Measurements from ENCODE around the gene ROM1.
"Not testable (repeated sequence)": the region's sequence is repeated elsewhere in the genome, so short reads cannot be mapped to it uniquely, and the experiment has no call there.

ROM1 gene, protein sequence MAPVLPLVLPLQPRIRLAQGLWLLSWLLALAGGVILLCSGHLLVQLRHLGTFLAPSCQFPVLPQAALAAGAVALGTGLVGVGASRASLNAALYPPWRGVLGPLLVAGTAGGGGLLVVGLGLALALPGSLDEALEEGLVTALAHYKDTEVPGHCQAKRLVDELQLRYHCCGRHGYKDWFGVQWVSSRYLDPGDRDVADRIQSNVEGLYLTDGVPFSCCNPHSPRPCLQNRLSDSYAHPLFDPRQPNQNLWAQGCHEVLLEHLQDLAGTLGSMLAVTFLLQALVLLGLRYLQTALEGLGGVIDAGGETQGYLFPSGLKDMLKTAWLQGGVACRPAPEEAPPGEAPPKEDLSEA

DNA sequence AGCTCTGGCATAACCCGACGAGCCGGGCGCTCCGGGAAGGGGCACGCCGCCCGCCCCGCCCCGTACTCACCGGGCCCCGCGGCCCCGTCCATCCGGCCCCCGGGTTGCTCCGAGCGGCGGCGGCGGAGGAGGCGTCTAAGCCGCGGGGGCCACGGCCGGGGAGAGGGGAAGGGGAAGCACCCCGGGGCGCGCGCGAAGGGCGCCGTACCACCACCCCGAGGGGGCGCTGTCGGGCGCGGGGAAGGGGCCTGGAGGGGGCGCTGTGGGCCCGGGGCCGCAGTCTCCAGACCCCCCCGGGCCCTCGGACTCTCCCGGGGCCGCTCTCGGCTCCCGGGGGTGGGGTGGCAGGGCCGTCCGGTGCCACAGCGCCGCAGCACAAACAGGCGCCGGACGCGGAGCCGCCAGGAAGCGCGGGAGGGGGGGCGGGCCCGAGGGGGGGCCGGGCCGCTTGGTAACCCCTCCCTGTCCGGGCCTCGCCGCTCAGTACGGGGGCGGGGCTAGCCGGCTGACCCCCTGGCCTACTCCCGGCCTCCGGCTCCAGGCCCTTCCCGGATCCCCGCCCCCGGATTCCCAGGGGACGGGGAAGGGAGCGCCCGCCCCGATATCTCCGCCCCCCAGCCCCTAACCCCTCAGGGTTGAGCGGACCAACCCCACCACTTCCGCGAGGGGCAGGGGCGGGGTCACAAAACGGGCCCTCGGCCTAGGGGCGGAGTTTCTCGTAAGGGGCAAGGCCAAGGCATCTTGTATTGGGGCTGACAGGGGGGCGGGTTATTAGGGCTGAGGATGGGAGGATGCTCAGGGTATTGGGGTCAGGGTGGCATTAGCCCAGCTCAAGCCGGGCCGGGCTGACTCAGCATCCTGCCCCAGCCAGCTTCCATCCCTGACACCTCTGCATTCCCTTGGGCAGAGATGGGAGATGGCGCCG lies at the start of gene ROM1, which contains the start of gene EML3:
Gene ROM1, plus strand, starts transcription at position 892 of the 925 bp plus-strand sequence. Its CDS starts 25 bp downstream, at position 917.
Gene EML3, minus strand, starts transcription at position 410 of the 925 bp plus-strand sequence. Its CDS starts 318 bp downstream, at position 92.
- Histone ChIP-seq H3K36me3 (peaks cover 22% of the 10 kb centered on the region), H3K27ac (peak within 1 kb of the TSS; percentile 95), H3K4me3 (ENCODE audit: low read depth in 1 of 2, low read length in 1 of 2) (peak within 1 kb of the TSS; percentile 79 to 91), H3K4me1 (ENCODE audit: control insufficient read depth in 1 of 2, insufficient read depth in 1 of 2, low read depth in 1 of 2, low read length in 1 of 2) (peaks cover 34 to 36% of the 10 kb centered on the region in 2 experiments), H3K9me3 (no peaks in the 10 kb centered on the region), H3K27me3 (no peaks in the 10 kb centered on the region)
- TF ChIP-seq, protein P1, sequence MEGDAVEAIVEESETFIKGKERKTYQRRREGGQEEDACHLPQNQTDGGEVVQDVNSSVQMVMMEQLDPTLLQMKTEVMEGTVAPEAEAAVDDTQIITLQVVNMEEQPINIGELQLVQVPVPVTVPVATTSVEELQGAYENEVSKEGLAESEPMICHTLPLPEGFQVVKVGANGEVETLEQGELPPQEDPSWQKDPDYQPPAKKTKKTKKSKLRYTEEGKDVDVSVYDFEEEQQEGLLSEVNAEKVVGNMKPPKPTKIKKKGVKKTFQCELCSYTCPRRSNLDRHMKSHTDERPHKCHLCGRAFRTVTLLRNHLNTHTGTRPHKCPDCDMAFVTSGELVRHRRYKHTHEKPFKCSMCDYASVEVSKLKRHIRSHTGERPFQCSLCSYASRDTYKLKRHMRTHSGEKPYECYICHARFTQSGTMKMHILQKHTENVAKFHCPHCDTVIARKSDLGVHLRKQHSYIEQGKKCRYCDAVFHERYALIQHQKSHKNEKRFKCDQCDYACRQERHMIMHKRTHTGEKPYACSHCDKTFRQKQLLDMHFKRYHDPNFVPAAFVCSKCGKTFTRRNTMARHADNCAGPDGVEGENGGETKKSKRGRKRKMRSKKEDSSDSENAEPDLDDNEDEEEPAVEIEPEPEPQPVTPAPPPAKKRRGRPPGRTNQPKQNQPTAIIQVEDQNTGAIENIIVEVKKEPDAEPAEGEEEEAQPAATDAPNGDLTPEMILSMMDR (IDR thresholded peaks at IDR 0.05): peak; percentile 98

DNA sequence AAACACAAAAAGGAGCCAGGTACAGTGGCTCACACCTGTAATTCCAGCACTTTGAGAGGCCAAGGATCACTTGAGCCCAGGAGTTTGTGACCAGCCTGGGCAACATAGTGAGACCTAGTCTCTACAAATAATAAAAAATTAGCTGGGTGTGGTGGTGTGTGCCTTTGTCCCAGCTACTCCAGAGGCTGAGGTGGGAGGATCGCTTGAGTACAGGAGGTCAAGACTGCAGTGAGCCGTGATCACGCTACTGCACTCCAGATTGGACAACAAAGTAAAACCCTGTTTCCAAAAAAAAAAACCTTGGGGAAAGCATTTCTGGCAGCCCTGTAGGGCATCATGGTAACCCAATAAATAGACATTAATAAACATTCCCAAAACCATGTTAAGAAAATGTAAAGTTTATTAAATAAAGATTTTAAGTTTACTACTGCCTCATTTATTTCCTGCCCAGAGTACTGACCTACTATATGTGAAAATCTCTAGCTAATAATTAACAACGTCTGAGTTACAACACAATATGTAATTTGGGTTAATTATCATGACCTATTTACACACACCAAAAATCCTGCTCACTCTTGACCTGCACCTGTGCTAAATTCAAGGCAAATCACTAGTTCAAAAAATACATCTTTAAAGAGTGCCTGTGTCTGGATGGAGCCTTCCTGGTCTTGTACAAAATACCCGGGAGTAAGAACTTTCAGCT lies 47.8 kb upstream of the ROM1 start:
- Histone ChIP-seq H3K9me3 (no peaks in the 10 kb centered on the region), H3K4me3 (ENCODE audit: low read depth in 1 of 2, low read length in 1 of 2) (no peak overlapping the region), H3K4me1 (ENCODE audit: control insufficient read depth in 1 of 2, insufficient read depth in 1 of 2, low read depth in 1 of 2, low read length in 1 of 2) (no peaks in the 10 kb centered on the region), H3K27me3 (no peaks in the 10 kb centered on the region), H3K36me3 (peaks cover 82% of the 10 kb centered on the region), H3K27ac (no peak overlapping the region)
- TF ChIP-seq, protein P1 (IDR thresholded peaks at IDR 0.05): no peak

DNA sequence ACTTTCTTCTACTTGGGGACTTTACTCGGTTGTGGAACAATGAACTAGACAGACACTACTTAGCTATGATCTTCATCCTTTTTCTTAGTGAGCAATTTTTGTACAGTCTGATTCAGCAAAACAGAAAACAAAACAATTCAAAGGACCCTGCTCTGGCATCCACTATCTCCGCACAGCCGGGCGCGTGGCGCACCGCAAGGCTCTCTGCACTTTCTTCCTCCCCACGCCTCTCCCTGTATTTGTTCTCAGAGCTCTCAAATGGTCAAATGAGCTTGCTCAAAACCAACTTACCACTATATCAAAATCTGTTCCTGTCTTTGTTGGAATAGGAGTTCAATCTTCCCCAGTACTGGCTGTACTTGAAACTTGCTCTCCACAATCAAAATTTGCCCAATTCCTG lies 46.8 kb upstream of the ROM1 start:
- Histone ChIP-seq H3K27me3 (no peaks in the 10 kb centered on the region), H3K9me3 (no peaks in the 10 kb centered on the region), H3K4me3 (ENCODE audit: low read depth in 1 of 2, low read length in 1 of 2) (no peak overlapping the region), H3K36me3 (peaks cover 82% of the 10 kb centered on the region), H3K27ac (no peak overlapping the region), H3K4me1 (ENCODE audit: control insufficient read depth in 1 of 2, insufficient read depth in 1 of 2, low read depth in 1 of 2, low read length in 1 of 2) (no peaks in the 10 kb centered on the region)
- TF ChIP-seq, protein P1 (IDR thresholded peaks at IDR 0.05): no peak

DNA sequence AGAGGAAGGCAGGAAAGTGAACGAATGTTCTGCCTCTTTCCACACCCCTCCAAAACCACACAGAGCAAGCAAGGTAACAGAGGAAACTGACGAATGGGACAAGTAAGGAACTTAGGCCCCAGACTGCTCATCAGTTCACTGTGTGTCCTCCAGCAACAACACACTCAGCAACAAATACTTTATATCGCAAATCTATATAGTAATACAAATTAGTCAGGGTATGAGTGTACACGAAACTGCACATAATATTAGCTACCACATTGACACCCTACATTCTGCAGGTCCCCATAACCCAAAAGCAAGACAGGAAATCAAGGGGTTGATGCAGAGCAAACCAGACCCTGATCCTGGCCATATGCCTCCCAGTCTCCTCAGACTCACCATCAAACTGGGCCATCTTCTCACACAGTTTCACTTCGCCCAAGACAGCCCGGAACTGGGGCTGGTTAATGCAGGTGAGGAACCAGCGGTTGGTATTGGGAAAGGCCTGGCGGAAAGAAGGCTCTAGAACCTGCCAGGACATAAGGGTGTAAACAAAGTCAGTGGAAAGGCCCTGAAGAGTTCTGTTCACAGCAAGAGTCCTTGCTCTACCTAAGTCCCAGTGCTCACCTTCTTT lies 45.9 kb upstream of the ROM1 start:
- no peaks in the 10 kb centered on the region for H3K9me3 ChIP-seq
- H3K4me3 ChIP-seq (ENCODE audit: low read depth in 1 of 2, low read length in 1 of 2): no peak overlapping the region
- TF ChIP-seq, protein P1 (IDR thresholded peaks at IDR 0.05): no peak
- H3K4me1 ChIP-seq (ENCODE audit: control insufficient read depth in 1 of 2, insufficient read depth in 1 of 2, low read depth in 1 of 2, low read length in 1 of 2): no peaks in the 10 kb centered on the region
- peaks cover 85% of the 10 kb centered on the region for H3K36me3 ChIP-seq
- no peak overlapping the region for H3K27ac ChIP-seq
- no peaks in the 10 kb centered on the region for H3K27me3 ChIP-seq

DNA sequence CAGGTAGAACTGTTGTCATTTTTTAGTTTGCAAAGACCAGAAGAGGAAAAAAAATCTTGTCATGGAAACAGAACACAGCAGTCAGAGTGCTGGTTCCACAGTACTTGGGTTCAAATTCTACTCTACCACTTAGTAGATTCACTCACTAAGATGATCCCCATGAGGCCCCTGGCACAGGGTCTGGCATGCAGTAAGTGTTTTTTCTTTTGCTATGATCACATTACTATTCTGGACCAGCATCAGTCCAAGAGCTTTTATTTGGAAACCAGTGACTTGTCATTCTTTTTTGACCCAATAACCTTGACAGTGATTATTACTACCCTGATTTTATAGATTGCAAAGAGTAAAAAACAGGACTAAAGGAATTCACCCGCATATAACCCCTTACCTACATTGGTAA lies 43.4 kb upstream of the ROM1 start:
- TF ChIP-seq, protein P1 (IDR thresholded peaks at IDR 0.05): no peak
- Histone ChIP-seq H3K4me1 (ENCODE audit: control insufficient read depth in 1 of 2, insufficient read depth in 1 of 2, low read depth in 1 of 2, low read length in 1 of 2) (peaks cover 16 to 18% of the 10 kb centered on the region in 2 experiments), H3K9me3 (no peaks in the 10 kb centered on the region), H3K27me3 (no peaks in the 10 kb centered on the region), H3K36me3 (peaks cover 66% of the 10 kb centered on the region), H3K27ac (no peak overlapping the region), H3K4me3 (ENCODE audit: low read depth in 1 of 2, low read length in 1 of 2) (no peak overlapping the region)

DNA sequence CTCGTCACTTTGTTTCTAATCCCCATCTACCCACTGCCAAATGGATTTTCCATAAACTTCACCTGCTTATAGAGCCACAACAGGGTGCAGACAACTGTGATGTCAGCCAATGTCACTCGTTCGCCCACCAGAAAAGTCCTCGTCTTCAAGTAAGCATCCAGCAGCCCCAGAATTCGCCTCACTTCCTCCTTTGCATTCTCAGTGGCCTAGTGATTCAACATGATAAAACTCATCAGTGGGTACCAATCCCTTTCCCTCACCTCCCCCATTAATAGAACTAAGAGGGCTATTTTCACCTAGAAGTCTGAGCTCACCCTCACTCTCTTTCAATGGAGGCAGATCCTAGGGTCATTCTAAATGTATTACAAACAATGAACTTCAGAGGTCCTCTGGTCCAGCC lies 42.2 kb upstream of the ROM1 start:
- not testable (repeated sequence) for H3K27ac ChIP-seq; H3K4me3 ChIP-seq (ENCODE audit: low read depth in 1 of 2, low read length in 1 of 2); H3K27me3 ChIP-seq; H3K9me3 ChIP-seq
- Histone ChIP-seq H3K36me3 (peaks cover 53% of the 10 kb centered on the region), H3K4me1 (ENCODE audit: control insufficient read depth in 1 of 2, insufficient read depth in 1 of 2, low read depth in 1 of 2, low read length in 1 of 2) (peaks cover 24% of the 10 kb centered on the region in 2 experiments)

DNA sequence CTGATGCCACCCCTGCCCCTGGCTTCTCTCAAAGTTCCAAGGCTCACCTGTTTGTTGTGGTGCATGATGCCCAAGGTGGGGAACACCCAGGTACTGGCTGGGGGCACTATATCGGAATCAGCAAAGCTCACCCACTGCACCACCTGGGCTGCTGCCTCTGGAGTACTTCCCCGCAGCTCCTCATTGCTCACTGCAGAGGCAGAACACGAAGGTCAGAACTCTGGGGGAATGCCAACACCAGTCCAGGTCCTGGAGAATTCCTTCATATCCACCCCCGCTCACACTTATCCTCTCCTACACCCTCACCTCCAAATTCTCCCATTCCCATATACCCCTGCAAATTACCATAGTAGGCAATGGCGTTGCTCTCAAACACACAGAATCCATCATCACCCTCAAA lies 41.6 kb upstream of the ROM1 start:
- H3K4me3 ChIP-seq (ENCODE audit: low read depth in 1 of 2, low read length in 1 of 2); H3K27ac ChIP-seq; H3K27me3 ChIP-seq; H3K9me3 ChIP-seq: not testable (repeated sequence)
- peaks cover 25 to 26% of the 10 kb centered on the region in 2 experiments for H3K4me1 ChIP-seq (ENCODE audit: control insufficient read depth in 1 of 2, insufficient read depth in 1 of 2, low read depth in 1 of 2, low read length in 1 of 2)
- H3K36me3 ChIP-seq: peaks cover 50% of the 10 kb centered on the region
